T follicular helper cell (primary cell): ENCODE results near the gene KCNH4.
"Not testable (repeated sequence)": the region's sequence is repeated elsewhere in the genome, so short reads cannot be mapped to it uniquely, and the experiment has no call there.

Experiments used
- DNase-seq: peaks from one replicate; pipeline ENCODE4 v3.0.0-alpha.2; 2020; ENCODE audit warnings: low read depth

Gene KCNH4

DNA sequence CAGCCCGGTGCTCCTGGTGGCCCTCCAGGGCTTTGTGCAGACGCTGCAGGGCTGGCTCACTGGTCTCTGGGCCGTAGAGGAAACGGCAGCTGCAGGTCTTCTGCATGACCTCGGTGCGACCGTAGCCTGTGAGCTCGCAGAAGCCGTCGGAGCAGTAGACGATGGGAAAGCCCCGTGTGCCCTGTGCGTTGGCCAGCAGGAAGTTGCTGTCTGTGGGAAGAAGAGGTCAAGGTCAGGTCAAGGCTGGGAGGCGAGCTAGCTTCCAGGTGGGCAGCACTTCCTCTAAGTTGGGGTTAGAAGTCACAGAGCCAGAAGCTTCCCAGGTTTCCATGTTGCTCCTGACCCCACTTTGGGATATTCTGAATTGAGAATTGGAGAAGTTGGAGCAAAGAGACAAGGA is 2.1 kb downstream of the KCNH4 start:
- no peak for DNase-seq

DNA sequence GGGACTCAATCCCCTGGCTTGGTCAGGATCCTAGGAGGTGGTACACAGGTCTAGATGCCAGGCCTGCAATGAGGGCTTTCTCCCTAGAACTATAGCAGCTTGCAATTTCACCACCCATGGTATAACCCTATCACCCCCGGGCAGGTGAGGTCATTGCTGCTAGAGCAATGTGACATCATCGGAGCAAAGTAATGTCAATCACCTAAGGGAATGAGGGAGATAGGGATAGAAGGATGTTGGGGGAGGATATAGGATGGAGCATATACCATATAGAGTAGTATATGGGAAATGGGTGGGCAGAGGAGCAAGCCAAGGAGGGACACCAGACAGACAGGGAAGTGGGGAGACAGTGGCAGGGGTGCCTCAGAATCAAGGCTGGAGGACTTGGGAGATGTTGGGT is 3.3 kb downstream of the KCNH4 start:
- no peak for DNase-seq

- no peak for DNase-seq
Measured at GRCh38 chr17:42174126-42174783, 6.7 kb downstream of the KCNH4 start.

DNA sequence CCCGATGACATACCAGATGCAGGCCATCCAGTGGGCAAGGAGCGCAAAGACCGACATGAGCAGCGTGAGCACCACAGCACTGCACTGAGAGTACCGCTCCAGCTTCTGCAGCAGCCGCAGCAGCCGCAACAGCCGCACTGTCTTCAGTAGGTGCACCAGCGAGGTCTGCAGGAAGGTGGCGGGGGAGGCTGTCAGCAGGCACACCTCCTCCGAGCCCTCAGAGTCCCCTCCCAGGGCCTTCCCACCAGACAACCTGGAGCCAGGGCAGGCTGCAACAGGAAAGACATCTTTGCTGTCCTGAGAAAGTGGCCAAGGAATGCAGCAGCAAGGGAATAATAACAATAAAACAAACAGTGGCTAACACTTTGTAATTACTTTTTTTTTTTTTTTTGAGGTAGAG is 9.1 kb downstream of the KCNH4 start:
- DNase-seq, result no peak

DNA sequence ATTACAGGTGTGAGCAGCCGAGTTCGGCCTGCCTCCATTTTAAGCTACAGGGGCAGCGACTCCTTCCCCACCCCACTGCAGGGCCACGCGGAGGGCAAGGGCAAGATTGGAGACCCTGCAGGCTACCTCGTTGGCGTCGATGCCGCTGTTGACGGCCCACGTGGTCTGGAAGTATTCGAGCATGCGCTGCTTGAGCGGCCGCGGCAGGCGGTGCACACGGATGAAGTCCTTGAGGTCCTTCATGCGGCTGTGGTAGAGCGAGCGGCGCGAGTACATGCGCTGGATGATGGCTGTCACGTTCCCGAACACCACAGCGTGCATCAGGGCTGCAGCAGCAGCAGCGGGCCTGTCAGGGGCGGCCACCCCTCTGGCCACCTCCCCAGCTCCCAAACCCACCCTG is 11.6 kb downstream of the KCNH4 start:
- DNase-seq, result no peak

GRCh38 chr17:42167807-42168206 is 13.1 kb downstream of the KCNH4 start:
- no peak for DNase-seq

GRCh38 chr17:42166196-42166763 is 14.7 kb downstream of the KCNH4 start:
- no peak for DNase-seq

DNA sequence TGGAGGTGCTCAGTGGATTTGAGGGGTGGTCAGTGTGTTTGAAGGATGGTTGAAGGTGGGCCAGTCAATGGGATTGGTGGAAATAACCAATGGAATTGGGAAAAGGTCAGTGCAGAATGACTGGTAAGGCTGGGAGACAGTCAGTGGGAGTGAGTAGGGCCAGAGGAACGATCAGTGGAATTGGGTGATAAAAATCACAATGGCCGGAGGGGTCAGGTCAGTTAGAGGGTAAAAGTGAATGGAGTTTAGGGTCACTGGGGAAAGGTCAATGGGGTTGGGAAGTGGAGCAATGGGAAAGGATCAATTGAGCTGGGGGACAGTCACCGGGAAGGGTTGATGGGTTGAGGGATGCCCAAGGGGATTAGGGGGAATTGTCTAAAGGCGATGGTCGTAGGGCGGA is 15.2 kb downstream of the KCNH4 start:
- no peak for DNase-seq

DNA sequence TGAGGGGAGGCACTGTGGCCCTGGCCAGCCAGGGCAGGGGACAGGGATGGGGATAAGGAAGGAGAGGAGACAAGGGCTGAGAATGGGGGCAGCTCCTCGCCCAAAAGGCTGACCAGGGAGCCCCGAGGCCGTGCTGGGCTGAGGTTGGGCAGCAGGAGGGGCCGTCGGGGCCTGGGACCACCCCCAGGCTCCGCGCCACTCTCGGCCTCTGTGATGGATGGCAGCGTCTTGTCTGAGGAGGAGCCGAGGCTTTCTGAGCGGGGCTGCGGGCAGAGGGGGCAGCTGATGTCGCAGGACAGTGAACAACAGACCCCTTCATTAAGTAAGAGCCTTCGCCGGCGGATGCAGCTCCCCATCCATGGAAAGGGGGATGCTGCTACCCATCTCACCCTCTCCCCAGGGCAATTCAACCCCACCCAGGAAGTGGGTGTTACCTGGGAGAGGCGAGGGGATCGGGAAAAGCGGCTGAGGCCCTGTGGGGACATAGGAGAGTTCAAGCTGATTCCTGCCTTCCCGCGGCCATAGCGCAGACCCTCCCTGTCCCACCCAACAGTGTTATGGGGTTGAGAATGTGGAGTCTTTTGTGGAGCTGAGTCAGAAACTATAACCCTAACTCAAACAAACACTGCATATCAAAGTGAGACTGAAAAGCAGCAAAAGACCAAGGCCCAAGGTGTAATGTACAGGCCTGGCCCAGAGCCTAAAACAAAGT is 17.1 kb downstream of the KCNH4 start:
- no peak for DNase-seq

DNA sequence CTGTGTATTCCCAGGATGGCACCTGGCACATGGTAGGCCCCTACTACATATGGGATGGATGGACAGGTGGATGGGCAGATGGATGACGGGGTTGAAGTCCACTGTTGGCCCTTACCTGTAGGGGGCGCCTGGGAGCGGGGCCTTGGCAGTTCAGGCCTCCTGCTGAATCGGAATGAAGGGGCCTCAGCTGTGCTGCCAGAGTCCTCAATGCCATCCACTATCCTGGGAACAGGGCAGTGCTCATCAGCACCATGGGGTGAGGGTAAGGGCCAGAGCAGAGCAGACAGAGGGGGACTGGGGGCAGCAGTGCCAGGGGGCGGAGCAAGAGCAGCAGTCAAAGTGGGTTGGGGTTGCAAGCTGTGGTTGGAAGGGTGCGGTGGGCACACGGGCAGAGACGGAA is 17.8 kb downstream of the KCNH4 start:
- no peak for DNase-seq

DNA sequence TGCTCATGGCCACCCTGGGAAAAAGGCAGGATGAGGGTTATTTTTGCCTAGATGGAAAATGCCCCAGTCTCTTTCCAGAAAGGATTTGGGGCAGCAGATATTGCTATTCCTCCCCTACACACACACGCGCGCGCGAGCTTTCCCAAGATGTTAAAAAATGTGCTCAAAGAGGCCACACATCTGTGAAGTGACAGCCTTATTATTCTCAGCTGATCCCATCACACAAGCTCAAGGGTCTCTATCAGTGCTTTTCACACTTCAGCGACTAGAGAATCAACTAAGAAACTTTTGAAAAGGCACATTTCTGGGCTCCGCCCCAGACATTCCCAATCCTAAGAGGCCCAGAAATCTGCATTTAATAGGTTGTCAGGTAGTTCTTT is 20.4 kb downstream of the KCNH4 start:
- DNase-seq, result no peak

DNA sequence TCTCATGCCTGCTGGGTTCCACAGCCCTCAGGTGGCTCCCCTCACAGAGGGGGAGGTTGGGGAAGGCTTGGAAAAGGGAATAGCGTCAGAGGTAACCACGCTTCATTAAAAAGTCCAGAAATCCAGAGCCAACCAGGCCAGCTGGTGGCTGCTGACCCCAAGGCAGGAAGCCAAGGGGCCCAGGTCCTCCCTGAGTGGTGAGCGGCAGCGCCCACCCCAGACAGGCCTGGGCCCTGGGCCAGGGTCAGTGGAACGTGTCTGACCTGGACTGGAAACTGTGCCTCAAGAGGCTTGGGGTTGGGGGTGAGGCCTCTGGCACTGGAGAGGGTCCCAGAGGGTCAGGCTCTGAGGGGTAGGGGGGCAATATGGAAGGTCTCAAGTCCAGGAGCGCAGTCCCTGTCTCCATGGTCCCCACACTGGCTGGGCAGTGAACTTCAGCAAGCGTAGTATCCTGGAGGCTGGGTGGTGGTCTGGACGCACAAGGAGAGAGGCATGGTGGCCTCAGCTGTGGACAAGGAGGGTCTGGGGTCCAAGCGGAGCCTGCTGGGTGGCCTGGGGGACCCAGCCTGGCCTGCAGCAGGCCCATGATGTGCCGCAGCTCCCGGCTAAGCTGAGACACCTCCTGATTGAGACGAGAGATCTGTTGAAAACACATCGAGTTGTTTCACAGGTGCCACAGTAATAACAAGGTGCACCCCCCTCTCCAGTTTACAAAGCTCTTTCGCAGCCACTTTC is 21.0 kb downstream of the KCNH4 start:
- DNase-seq, result no peak

DNA sequence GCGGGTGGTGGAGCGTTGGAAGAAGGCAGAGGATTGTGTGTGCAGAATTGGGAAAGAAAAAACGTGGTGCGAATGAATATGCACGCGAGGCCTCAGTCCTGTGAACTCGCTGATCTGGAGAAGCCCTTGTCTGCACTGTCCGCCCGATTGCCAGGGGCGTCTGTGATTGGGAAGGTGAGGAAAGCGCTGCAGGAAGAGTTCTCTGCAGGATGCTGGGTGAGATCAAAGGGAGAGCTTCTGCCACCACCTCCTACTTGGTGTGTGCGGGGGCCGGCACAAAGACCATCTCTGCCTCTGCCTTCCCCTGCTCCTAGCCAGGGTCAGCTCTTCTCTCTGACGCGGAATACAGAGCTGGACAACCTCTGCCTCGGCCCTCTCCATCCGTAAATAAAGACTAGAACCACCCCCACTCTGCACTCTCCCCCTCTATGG is 25.3 kb downstream of the KCNH4 start:
- DNase-seq, result no peak

DNA sequence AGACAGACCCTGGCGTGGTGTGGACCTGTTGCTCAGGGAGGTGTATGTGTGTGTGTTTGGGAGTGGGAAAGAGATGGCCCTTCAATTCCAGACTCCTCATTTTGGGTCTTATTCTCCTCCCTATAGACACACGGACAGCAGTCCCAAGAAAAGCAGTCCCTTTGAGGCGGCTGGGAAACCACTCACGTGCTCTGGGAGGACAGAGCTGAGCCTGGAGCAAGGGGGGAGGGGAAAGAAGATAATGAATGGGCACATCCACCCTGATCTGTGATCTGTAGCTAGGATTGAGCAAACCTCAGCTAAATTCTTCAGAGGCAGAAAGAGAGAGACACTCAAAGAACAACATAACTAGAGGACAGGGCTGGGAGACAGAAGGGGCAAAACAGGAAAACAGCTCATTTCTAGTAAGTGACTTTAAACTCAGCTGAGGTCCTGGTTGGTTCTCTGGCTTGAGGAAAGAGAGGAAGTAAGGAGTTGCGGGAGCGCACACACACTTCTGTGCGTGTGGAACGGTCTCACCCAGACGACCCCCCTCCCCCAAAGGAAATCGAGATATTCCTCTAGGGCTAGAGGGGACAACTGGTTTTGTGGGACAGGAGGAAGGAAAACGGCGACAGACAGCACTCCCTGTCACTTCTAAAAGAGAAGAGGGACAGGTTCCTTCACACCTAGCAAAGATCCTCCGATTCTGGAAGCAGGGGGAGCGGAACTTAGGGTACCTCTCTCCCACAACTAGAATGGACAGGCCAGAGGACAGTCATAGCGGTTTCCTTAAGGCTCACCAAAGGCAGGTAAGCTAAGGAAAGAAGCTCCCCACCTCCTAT is 26.8 kb downstream of the KCNH4 start:
- DNase-seq, result no peak

GRCh38 chr17:42146911-42147607 is 33.9 kb downstream of the KCNH4 start:
- DNase-seq, result no peak

- DNase-seq, result not testable (repeated sequence)
Measured at GRCh38 chr17:42143138-42143537, 37.8 kb downstream of the KCNH4 start.

DNA sequence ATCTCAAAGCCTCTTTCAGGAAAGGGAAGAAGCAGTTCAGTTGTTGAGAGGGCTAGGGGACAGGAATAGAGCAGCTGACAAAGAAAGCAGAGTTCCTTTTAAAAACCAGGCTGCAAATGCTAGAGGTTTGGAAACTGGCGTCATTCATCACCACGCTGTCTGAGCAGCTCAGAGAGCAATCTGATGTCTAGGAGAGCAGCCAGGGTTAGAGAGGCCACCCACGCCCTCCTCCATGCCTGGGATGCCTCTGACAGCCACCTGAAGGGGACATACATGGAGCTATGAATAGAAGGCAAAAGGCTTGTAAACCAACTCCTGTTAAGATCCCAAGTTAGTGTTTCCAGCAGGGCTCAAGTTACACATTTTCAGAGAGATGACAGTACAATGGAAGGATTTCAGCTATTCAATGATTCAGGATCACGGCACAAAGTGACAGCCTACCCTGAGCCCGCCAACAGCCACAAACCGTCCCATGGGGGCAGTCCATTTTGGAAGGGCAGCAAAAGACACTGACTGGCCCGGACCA is 38.5 kb downstream of the KCNH4 start:
- DNase-seq, result no peak

- DNase-seq, result no peak
Measured at GRCh38 chr17:42141382-42141781, 39.6 kb downstream of the KCNH4 start.

DNA sequence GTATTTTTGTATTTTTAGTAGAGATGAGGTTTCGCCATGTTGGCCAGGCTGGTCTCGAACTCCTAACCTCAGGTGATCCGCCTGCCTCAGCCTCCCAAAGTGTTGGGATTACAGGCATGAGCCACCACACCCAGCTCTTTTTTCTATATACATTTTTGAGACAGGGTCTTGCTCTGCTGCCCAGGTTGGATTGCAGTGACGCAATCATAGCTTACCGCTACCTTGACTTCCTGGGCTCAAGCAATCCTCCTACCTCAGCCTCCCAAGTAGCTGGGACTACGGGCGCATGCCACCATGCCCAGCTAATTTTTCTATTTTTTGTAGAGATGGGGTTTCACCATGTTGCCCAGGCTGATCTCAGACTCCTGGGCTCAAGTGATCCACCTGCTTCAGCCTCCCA is 40.3 kb downstream of the KCNH4 start:
- DNase-seq, result not testable (repeated sequence)

GRCh38 chr17:42138749-42139492 is 42.0 kb downstream of the KCNH4 start:
- no peak for DNase-seq
